HG03175 (cell line): ENCODE results near the gene IL1RAPL2.
"Not testable (repeated sequence)": the region's sequence is repeated elsewhere in the genome, so short reads cannot be mapped to it uniquely, and the experiment has no call there.

Experiments used
- ATAC-seq: cut with Tn5 transposase; IDR thresholded peaks from one replicate; pipeline ENCODE4 v1.9.1; 2021; ENCODE audit warnings: mild to moderate bottlenecking, moderate library complexity; ENCODE audit not compliant: unreplicated experiment

IL1RAPL2 gene

GRCh38 chrX:105136786-105137185 lies 570.8 kb downstream of the IL1RAPL2 start:
- no peak for ATAC-seq

- no peak for ATAC-seq
These were observed 584.0 kb downstream of the IL1RAPL2 start for GRCh38 chrX:105150036-105150435.

- no peak for ATAC-seq
These were observed 584.6 kb downstream of the IL1RAPL2 start for GRCh38 chrX:105150557-105150956.

GRCh38 chrX:105167233-105167632 lies 601.2 kb downstream of the IL1RAPL2 start:
- no peak for ATAC-seq

- ATAC-seq, result no peak
These were observed 602.6 kb downstream of the IL1RAPL2 start for GRCh38 chrX:105168577-105168976.

- no peak for ATAC-seq
These were observed 607.1 kb downstream of the IL1RAPL2 start for GRCh38 chrX:105173071-105173470.

- no peak for ATAC-seq
These were observed 613.6 kb downstream of the IL1RAPL2 start for GRCh38 chrX:105179644-105180043.

GRCh38 chrX:105189093-105189492 lies 623.1 kb downstream of the IL1RAPL2 start:
- no peak for ATAC-seq

- no peak for ATAC-seq
These were observed 624.4 kb downstream of the IL1RAPL2 start for GRCh38 chrX:105190252-105190853.

GRCh38 chrX:105191878-105192277 lies 625.9 kb downstream of the IL1RAPL2 start:
- ATAC-seq, result no peak

- ATAC-seq, result no peak
These were observed 643.4 kb downstream of the IL1RAPL2 start for GRCh38 chrX:105209406-105209805.

GRCh38 chrX:105210258-105210657 lies 644.3 kb downstream of the IL1RAPL2 start:
- ATAC-seq, result no peak

GRCh38 chrX:105211066-105211575 lies 645.1 kb downstream of the IL1RAPL2 start:
- ATAC-seq, result no peak

GRCh38 chrX:105219454-105220401 lies 653.7 kb downstream of the IL1RAPL2 start:
- ATAC-seq, result no peak

GRCh38 chrX:105220636-105221035 lies 654.6 kb downstream of the IL1RAPL2 start, which contains the start of gene TEX13A:
Gene TEX13A, minus strand, starts transcription at chrX:105220694. Its CDS starts 297 bp downstream, at chrX:105220397.
- no peak for ATAC-seq

- ATAC-seq, result no peak
These were observed 655.4 kb downstream of the IL1RAPL2 start for GRCh38 chrX:105221374-105221773.

- ATAC-seq, result no peak
These were observed 660.5 kb downstream of the IL1RAPL2 start for GRCh38 chrX:105226499-105226898.

GRCh38 chrX:105228602-105229001 lies 662.6 kb downstream of the IL1RAPL2 start:
- ATAC-seq, result no peak

- ATAC-seq, result no peak
These were observed 663.1 kb downstream of the IL1RAPL2 start for GRCh38 chrX:105229146-105229545.

GRCh38 chrX:105237407-105237806 lies 671.4 kb downstream of the IL1RAPL2 start:
- ATAC-seq, result not testable (repeated sequence)

- ATAC-seq, result no peak
These were observed 675.1 kb downstream of the IL1RAPL2 start for GRCh38 chrX:105241056-105241455.
